GM12872 (cell line): Measurements from ENCODE around the gene DIP2C.

Experiments used
- CTCF ChIP-seq: IDR thresholded peaks from 3 replicates; pipeline ENCODE4 v1.5.1; 2011; ENCODE audit warnings: low read depth, mild to moderate bottlenecking, low read length, moderate library complexity; ENCODE audit not compliant: insufficient read depth

Gene DIP2C

GRCh38 chr10:538895-539294 lies 150.6 kb downstream of the DIP2C start:
- no peak for TF ChIP-seq CTCF

GRCh38 chr10:536935-537334 lies 152.5 kb downstream of the DIP2C start:
- TF ChIP-seq CTCF = no peak

GRCh38 chr10:536371-536925 lies 153.0 kb downstream of the DIP2C start:
- no peak for TF ChIP-seq CTCF

- no peak for TF ChIP-seq CTCF
Observed at GRCh38 chr10:535952-536351, 153.5 kb downstream of the DIP2C start.

GRCh38 chr10:535051-535450 lies 154.4 kb downstream of the DIP2C start:
- no peak for TF ChIP-seq CTCF

- no peak for TF ChIP-seq CTCF
Observed at GRCh38 chr10:534047-534566, 155.4 kb downstream of the DIP2C start.

- TF ChIP-seq CTCF = no peak
Observed at GRCh38 chr10:533611-534010, 155.9 kb downstream of the DIP2C start.
